A549 (cell line): ENCODE data around the gene DCP1A.

Source experiments
- CBX2 ChIP-seq: fragments of 200-600 bp; sonication (generic); IDR thresholded peaks from 2 replicates; pipeline ENCODE4 v1.6.1; 2016; ENCODE audit warnings: low read depth, mild to moderate bottlenecking, borderline replicate concordance
- CEBPB ChIP-seq, 2 experiments: fragments of >200 bp in 1 of 2; sonication (Bioruptor Twin) in 1 of 2; formaldehyde crosslinking in 1 of 2; IDR thresholded peaks; 2 replicates each; pipeline ENCODE4 v1.6.1; 2012 to 2016
- CTCF ChIP-seq: fragments of >200 bp; sonication (Bioruptor Twin); formaldehyde crosslinking; IDR thresholded peaks from 3 replicates; pipeline ENCODE4 v1.5.1; 2016
- EP300 ChIP-seq, 2 experiments: fragments of >200 bp; sonication (Bioruptor Twin); formaldehyde crosslinking; IDR thresholded peaks; 2 replicates in 1 of 2; 3 replicates in 1 of 2; pipeline ENCODE4 v1.6.1; 2016 to 2017
- ESRRA ChIP-seq: fragments of 150-350 bp; IDR thresholded peaks from 2 replicates; pipeline ENCODE4 v1.6.1; 2014; ENCODE audit warnings: mild to moderate bottlenecking, low read length, borderline replicate concordance
- FOSL2 ChIP-seq, 2 experiments: fragments of 450-650 bp in 1 of 2; fragments of >200 bp in 1 of 2; sonication (Bioruptor Twin) in 1 of 2; formaldehyde crosslinking; IDR thresholded peaks; 2 replicates each; pipeline versions ENCODE4 v1.5.0 to v1.6.1; 2016 to 2020; ENCODE audit warnings: mild to moderate bottlenecking in 1 of 2, moderate library complexity in 1 of 2
- MAFK ChIP-seq: fragments of 450-650 bp; IDR thresholded peaks from 2 replicates; pipeline ENCODE4 v1.6.1; 2014; ENCODE audit not compliant: partially characterized antibody
- MAX ChIP-seq: IDR thresholded peaks from 2 replicates; pipeline ENCODE4 v1.6.1; 2012
- MAZ ChIP-seq: fragments of 150-350 bp; IDR thresholded peaks from 2 replicates; pipeline ENCODE4 v1.6.1; 2014; ENCODE audit warnings: antibody characterized with exemption, low read depth, low read length, borderline replicate concordance
- POLR2A ChIP-seq: IDR thresholded peaks from 2 replicates; pipeline ENCODE4 v1.6.1; 2012; ENCODE audit warnings: mild to moderate bottlenecking, low read length
- POLR2AphosphoS2 ChIP-seq: conservative IDR thresholded peaks from 2 replicates; pipeline ENCODE4 v1.6.1; 2012; ENCODE audit warnings: low read length, improper control_type of control experiment, inconsistent platforms
- RARB ChIP-seq: fragments of 250-450 bp; sonication (Bioruptor Pico); IDR thresholded peaks from 2 replicates; pipeline ENCODE4 v1.8.0; 2021; ENCODE audit warnings: mild to moderate bottlenecking, moderate library complexity
- RFX5 ChIP-seq: fragments of 450-650 bp; IDR thresholded peaks from 2 replicates; pipeline ENCODE4 v1.7.1; 2014; ENCODE audit warnings: antibody characterized with exemption, mild to moderate bottlenecking, moderate library complexity
- TP53 ChIP-seq: fragments of 250-450 bp; sonication (Bioruptor Pico); IDR thresholded peaks from 2 replicates; pipeline ENCODE4 v1.5.0; 2021; ENCODE audit warnings: mild to moderate bottlenecking, moderate library complexity

DNA sequence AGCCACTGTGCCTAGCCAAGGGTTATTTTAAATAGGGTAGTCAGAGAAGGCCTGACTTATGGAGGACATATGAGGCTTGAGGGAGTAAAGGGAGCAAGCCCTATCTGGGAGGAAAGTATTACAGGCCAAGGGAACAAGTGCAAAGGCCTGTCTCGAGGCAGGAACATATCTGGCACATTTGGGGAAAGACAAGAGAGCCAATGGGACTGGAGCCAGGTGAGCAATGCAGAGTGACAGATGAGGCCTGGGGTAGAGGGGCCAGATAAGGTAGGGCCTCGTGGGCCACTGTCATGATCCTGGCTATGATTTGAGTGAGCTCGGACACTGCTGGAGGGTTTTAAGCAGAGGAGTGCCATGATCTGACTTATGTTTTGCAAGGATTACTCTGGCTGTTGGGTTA is 43.8 kb downstream of the DCP1A start:
- TF ChIP-seq MAX (no peak), POLR2A (no peak), CTCF (no peak), RFX5 (no peak), TP53 (CRISPR knock-in tag) (no peak), EP300 (IDR thresholded peaks at IDR 0.05) (no peak), RARB (CRISPR knock-in tag) (no peak), CBX2 (no peak), MAFK (no peak), POLR2AphosphoS2 (no peak), ESRRA (no peak), CEBPB (IDR thresholded peaks at IDR 0.05) (no peak), FOSL2 (IDR thresholded peaks at IDR 0.05) (no peak), FOSL2 (CRISPR knock-in tag; IDR thresholded peaks at IDR 0.05) (no peak), MAZ (no peak)
